ENCODE results near the gene C6orf120. TPM values are rescaled to one million over a fixed set of nuclear protein-coding genes. Genes with fewer than 3 reads are reported as not detected.

The C6orf120 gene
- total and polyA plus RNA-seq, 2 of the 13 experiments (the other 11 are each of a cell fraction or from before 2014, with no cell fraction given) = 21.7 to 29.9 TPM

- TF ChIP-seq PRDM10 (CRISPR knock-in tag; IDR thresholded peaks at IDR 0.05; ENCODE audit: low read depth) = peak; percentile 87
- peak; percentile 68; the same call in 1 of the 2 replicates for TF ChIP-seq THAP8 (CRISPR knock-in tag; IDR thresholded peaks at IDR 0.05; ENCODE audit: borderline replicate concordance)
- TF ChIP-seq PPARG (CRISPR knock-in tag; conservative IDR thresholded peaks at IDR 0.05) = peak; percentile 81
- TF ChIP-seq ZNF792 (CRISPR knock-in tag; IDR thresholded peaks at IDR 0.05) = peak; percentile 97
- peak; percentile 97 for TF ChIP-seq ZNF772 (CRISPR knock-in tag; IDR thresholded peaks at IDR 0.05)
- peak; percentile 91; the same call in 1 of the 2 replicates for TF ChIP-seq HOXA9 (CRISPR knock-in tag; IDR thresholded peaks at IDR 0.05; ENCODE audit: borderline replicate concordance)
- TF ChIP-seq CHD4 (IDR thresholded peaks at IDR 0.05; ENCODE audit: borderline replicate concordance, low read length) = no peak
- peak; percentile 97 for TF ChIP-seq ZNF547 (CRISPR knock-in tag; IDR thresholded peaks at IDR 0.05)
- peak; percentile 56 for TF ChIP-seq TEF (CRISPR knock-in tag; IDR thresholded peaks at IDR 0.05)
- peak; percentile 94 for TF ChIP-seq NR2C2 (CRISPR knock-in tag; IDR thresholded peaks at IDR 0.05; ENCODE audit: borderline replicate concordance)
- TF ChIP-seq ETV6 (CRISPR knock-in tag; conservative IDR thresholded peaks at IDR 0.05) = peak; percentile 90; the same call in 1 of the 2 replicates
- no peak for TF ChIP-seq PRPF4 (IDR thresholded peaks at IDR 0.05; ENCODE audit: low read depth, low read length, poor library complexity, severe bottlenecking)
- peak; percentile 92 for TF ChIP-seq GFI1 (CRISPR knock-in tag; IDR thresholded peaks at IDR 0.05; ENCODE audit: borderline replicate concordance)
- TF ChIP-seq KIAA2018 (CRISPR knock-in tag; IDR thresholded peaks at IDR 0.05; ENCODE audit: borderline replicate concordance) = peak; percentile 98; the same call in 1 of the 2 replicates
- TF ChIP-seq NFYC (CRISPR knock-in tag; IDR thresholded peaks at IDR 0.05) = peak; percentile 68
Observed at GRCh38 chr6:169751242-169752073, 49.5 kb downstream of the C6orf120 start, which contains the start of the genes DYNLT2 and ERMARD (continued).
